ENCODE results near the gene FRMD3. TPM values are rescaled to one million over a fixed set of nuclear protein-coding genes. Genes with fewer than 3 reads are reported as not detected.

Gene FRMD3
- total RNA-seq, 1 donor from 2014 or later, result 8.0 TPM

DNA sequence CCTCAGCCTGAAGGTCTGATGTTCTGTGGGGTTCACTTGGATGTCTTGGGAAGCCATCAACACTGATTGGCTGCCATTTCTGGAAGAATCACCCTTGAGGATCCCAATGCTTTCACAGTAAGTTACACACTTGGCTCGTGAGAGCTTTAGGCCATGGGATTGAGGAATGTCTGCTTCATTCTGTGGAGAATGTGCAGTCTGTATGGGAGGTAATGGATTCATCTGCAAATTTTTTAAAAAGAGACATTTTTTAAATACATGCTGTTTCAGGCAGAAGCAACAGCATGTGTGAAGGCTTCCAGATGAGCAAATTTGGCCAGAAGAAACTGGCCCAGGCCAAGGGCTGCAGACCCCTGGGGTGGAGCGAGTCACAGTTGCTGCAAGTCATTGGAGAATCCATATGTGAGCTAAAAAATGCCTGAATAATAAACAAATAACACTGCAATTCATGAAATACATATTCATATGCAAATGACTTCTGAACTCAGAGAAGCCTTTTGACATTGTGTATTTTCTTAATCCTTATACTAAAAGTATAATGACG lies 328.9 kb downstream of the FRMD3 start:
- no peaks in the 10 kb centered on the region for H3K9me3 Mint-ChIP-seq
- DNase-seq (ENCODE audit: extremely low spot score, unreplicated experiment), result no peak
- no peaks in the 10 kb centered on the region for H3K4me1 Mint-ChIP-seq (ENCODE audit: unreplicated experiment)
- no peaks in the 10 kb centered on the region for H3K36me3 Mint-ChIP-seq
- no peak overlapping the region for H3K4me3 Mint-ChIP-seq
- H3K27ac Mint-ChIP-seq, result no peak overlapping the region
- TF ChIP-seq, protein P1, sequence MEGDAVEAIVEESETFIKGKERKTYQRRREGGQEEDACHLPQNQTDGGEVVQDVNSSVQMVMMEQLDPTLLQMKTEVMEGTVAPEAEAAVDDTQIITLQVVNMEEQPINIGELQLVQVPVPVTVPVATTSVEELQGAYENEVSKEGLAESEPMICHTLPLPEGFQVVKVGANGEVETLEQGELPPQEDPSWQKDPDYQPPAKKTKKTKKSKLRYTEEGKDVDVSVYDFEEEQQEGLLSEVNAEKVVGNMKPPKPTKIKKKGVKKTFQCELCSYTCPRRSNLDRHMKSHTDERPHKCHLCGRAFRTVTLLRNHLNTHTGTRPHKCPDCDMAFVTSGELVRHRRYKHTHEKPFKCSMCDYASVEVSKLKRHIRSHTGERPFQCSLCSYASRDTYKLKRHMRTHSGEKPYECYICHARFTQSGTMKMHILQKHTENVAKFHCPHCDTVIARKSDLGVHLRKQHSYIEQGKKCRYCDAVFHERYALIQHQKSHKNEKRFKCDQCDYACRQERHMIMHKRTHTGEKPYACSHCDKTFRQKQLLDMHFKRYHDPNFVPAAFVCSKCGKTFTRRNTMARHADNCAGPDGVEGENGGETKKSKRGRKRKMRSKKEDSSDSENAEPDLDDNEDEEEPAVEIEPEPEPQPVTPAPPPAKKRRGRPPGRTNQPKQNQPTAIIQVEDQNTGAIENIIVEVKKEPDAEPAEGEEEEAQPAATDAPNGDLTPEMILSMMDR (conservative IDR thresholded peaks at IDR 0.05), result no peak
- H3K27me3 Mint-ChIP-seq, result no peaks in the 10 kb centered on the region

DNA sequence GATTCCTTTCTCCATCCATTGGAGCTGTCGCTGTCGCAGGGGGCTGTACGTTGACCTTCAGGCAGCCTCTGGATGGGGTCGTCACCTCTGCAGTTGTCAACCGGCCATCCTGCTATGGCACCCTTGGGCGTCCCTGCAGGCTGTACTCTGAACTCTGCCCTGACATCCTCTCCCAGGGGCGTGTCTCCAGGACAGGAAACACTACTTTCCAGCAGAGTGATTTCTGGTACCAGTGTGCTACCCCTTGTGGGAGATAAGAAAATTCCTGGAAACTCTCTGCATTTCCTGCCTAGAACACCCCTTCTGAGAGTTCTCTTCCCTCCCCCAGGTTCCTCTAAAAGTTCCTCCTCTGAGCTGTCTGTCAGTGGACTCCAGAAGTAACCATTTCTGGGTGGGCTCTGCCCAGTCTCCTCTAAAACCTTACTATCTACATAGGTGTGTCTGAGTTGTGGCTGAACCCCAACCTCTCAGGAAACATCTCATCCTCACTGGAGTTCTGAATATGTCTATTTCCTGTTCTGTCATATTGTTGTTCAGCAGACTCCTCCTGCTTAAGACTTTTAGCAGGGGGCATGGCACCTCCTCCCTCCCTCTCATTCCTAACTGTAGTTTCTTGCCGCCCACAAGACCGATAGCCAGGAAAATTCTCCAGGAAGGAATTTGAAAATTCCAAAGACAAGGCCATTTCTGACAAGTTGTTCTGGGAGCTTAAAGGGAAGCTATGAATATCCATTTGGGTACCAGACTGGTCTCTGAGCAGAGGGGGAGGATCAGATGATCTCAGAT lies 329.9 kb downstream of the FRMD3 start:
- H3K4me3 Mint-ChIP-seq, result no peak overlapping the region
- DNase-seq (ENCODE audit: extremely low spot score, unreplicated experiment), result no peak
- TF ChIP-seq, protein P1 (conservative IDR thresholded peaks at IDR 0.05), result no peak
- no peaks in the 10 kb centered on the region for H3K27me3 Mint-ChIP-seq
- H3K4me1 Mint-ChIP-seq (ENCODE audit: unreplicated experiment), result no peaks in the 10 kb centered on the region
- H3K27ac Mint-ChIP-seq, result no peak overlapping the region
- no peaks in the 10 kb centered on the region for H3K9me3 Mint-ChIP-seq
- H3K36me3 Mint-ChIP-seq, result no peaks in the 10 kb centered on the region

DNA sequence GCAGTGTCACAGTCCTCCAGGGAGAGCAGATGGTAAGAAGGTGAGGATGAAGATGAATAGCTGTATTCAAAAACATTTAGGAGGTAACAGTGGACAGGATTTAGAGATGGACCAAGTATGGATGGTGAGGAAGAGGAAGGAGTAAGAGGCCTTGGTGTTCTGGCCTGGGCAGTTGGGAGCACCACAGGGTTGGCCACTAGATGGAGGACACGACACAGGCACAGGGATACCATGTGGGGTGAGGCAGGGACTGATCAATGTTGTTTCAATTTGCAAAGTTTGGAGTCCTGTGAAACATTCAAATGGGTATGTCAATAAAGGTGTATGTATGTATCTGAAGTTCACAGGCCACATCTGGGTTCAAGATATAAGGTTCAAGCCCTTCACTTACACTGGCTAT lies 334.2 kb downstream of the FRMD3 start:
- no peaks in the 10 kb centered on the region for H3K9me3 Mint-ChIP-seq
- H3K27me3 Mint-ChIP-seq, result peaks cover 6% of the 10 kb centered on the region
- TF ChIP-seq, protein P1 (conservative IDR thresholded peaks at IDR 0.05), result peak; percentile 13
- no peak overlapping the region for H3K4me3 Mint-ChIP-seq
- DNase-seq (ENCODE audit: extremely low spot score, unreplicated experiment), result no peak
- H3K36me3 Mint-ChIP-seq, result no peaks in the 10 kb centered on the region
- no peak overlapping the region for H3K27ac Mint-ChIP-seq
- H3K4me1 Mint-ChIP-seq (ENCODE audit: unreplicated experiment), result peaks cover 3% of the 10 kb centered on the region

DNA sequence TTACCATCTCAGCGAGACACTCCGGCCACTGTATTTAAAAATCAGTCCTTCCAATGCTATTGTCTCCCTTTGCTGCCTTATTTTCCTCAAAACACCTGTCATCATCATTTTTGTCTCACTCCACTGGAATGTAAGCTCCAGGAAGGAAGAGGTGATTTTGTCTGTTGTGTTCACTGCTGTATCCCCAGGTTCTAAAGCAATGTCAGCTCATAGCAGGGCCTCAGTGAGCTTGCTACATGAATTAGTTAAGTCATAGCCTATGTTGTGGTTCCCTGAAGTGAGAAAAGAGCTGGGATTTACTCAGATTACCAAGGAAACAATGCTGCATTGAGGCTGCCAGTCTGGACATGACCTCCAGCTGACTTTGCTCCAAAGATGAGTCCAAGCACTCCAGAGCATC lies 337.7 kb downstream of the FRMD3 start:
- DNase-seq (ENCODE audit: extremely low spot score, unreplicated experiment), result no peak
- no peak overlapping the region for H3K27ac Mint-ChIP-seq
- H3K4me3 Mint-ChIP-seq, result no peak overlapping the region
- TF ChIP-seq, protein P1 (conservative IDR thresholded peaks at IDR 0.05), result no peak
- H3K36me3 Mint-ChIP-seq, result no peaks in the 10 kb centered on the region
- H3K4me1 Mint-ChIP-seq (ENCODE audit: unreplicated experiment), result peaks cover 23% of the 10 kb centered on the region
- H3K27me3 Mint-ChIP-seq, result peaks cover 16% of the 10 kb centered on the region
- H3K9me3 Mint-ChIP-seq, result no peaks in the 10 kb centered on the region

DNA sequence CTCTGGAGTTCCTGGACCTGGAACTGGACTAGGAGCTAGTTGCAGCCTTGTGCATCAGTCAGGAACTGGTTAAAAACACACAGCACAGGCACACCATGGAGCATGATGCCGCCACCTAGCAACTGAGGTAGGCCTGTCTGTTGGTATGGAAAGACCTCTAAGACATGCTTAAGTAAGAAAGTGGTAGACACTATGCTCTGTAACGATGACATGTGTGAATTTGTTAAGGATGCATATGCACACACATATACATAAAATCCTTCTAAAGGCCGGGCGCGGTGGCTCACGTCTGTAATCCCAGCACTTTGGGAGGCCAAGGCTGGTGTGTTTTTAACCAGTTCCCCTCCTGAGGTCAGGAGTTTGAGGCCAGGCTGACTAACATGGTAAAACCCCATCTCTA lies 338.4 kb downstream of the FRMD3 start:
- Mint-ChIP-seq H3K9me3 (no peaks in the 10 kb centered on the region), H3K27ac (no peak overlapping the region), H3K4me1 (ENCODE audit: unreplicated experiment) (peaks cover 24% of the 10 kb centered on the region), H3K4me3 (no peak overlapping the region), H3K27me3 (peaks cover 16% of the 10 kb centered on the region), H3K36me3 (no peaks in the 10 kb centered on the region)
- TF ChIP-seq, protein P1 (conservative IDR thresholded peaks at IDR 0.05), result no peak
- DNase-seq (ENCODE audit: extremely low spot score, unreplicated experiment), result no peak
